Measurements from ENCODE around the gene RAB3B. TPM values are rescaled to one million over a fixed set of nuclear protein-coding genes. Genes with fewer than 3 reads are reported as not detected.

RAB3B gene
- total RNA-seq, 1 experiment from 2014 or later: not detected

DNA sequence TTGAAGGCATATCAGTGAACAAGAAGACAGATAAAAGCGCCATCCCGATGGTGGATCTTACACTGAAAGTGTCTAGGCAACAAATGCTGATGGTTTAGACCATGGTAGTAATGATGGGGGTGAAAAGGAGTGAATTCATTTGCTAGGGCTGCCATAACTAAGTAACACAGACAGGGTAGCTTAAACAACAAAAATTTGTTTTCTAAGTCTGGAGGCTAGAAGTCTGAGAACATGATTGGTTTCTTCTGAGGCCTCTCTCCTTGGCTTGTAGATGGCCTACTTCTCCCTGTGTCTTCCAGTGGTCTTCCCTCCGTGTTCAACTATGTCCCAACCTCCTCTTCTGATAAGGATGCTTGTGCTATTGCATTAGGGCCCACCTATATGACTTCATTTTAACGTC lies 13.4 kb upstream of the RAB3B start:
- Histone ChIP-seq H3K4me3 (ENCODE audit: low read length) (no peak overlapping the region), H4K20me1 (ENCODE audit: insufficient read depth, low read depth, low read length) (no peaks in the 10 kb centered on the region), H3K4me2 (ENCODE audit: low read depth, low read length, poor library complexity, severe bottlenecking) (no peak overlapping the region), H3K4me1 (ENCODE audit: low read length) (no peaks in the 10 kb centered on the region), H3K9me3 (ENCODE audit: low read length) (no peaks in the 10 kb centered on the region), H2AFZ (ENCODE audit: low read length) (no peak overlapping the region), H3K79me2 (ENCODE audit: low read length) (no peaks in the 10 kb centered on the region), H3K27ac (ENCODE audit: low read length) (no peak overlapping the region), H3K9me2 (replicated peaks; ENCODE audit: insufficient read depth, low read length) (no peaks in the 10 kb centered on the region), H3K9ac (ENCODE audit: low read length) (no peak overlapping the region), H3K36me3 (ENCODE audit: insufficient read depth, low read length) (no peaks in the 10 kb centered on the region), H3K27me3 (ENCODE audit: low read length) (no peaks in the 10 kb centered on the region)
- DNase-seq: no peak

DNA sequence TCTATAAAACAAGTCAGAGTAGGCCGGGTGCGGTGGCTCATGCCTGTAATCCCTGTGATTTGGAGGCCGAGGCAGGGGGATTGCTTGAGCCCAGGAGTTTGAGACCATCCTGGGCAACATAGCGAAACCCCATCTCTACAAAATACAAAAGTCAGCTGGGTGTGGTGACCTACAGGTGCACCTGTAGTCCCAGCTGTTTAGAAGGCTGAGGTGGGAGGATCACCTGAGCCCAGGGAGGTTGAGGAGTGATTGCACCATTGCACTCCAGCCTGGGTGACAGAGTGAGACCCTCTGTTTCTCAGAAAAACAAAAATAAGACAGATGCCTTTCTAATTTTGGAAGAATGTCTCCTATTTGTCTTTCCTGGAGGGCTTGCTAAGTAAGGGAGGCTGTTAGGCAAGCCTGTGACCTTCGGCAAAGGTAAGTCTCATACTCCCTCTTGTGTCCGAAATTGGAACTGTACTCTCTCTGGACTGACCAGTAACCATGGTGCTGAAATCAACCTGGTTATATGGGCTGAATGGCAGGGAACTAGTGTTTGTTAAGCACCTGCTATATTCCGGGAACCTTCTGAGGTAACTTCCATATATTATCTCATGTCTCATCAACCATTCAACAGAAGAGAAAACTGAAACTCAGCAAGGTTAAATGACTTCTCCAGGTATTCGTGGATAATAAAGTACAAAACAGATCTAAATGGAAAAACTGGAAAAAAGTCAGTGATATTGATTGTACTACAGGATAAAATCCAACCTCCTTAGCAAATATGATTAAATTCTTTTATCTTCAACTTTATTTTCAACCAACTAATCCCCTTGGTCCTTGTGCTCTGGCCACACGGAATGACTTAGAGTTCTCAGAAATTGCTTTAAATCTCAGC lies 11.8 kb upstream of the RAB3B start:
- Histone ChIP-seq H2AFZ (ENCODE audit: low read length) (no peak overlapping the region), H3K36me3 (ENCODE audit: insufficient read depth, low read length) (no peaks in the 10 kb centered on the region), H3K79me2 (ENCODE audit: low read length) (no peaks in the 10 kb centered on the region), H3K27ac (ENCODE audit: low read length) (no peak overlapping the region), H3K9me2 (replicated peaks; ENCODE audit: insufficient read depth, low read length) (no peaks in the 10 kb centered on the region), H4K20me1 (ENCODE audit: insufficient read depth, low read depth, low read length) (no peaks in the 10 kb centered on the region), H3K4me2 (ENCODE audit: low read depth, low read length, poor library complexity, severe bottlenecking) (no peak overlapping the region), H3K27me3 (ENCODE audit: low read length) (no peaks in the 10 kb centered on the region), H3K9me3 (ENCODE audit: low read length) (no peaks in the 10 kb centered on the region), H3K4me1 (ENCODE audit: low read length) (no peaks in the 10 kb centered on the region), H3K4me3 (ENCODE audit: low read length) (no peak overlapping the region), H3K9ac (ENCODE audit: low read length) (no peak overlapping the region)
- peak; percentile 94 for DNase-seq

DNA sequence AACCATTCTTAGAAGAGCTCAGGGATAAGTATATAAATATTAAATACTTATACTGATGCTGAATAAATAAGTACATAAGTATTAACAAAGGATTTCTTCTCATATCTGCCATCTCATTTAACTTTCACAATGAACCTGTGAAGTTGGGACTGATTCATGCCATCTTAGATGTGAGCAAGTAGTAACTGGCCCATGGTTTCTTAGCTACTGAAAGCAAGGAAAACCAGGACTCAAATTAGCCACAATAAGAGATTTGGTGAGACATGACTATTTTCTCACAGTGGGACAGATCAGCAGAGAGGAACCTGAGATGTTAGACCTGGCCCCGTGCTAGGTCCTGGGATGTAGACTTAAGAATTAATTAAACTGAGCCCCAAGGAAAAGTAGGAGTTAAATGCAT lies 8.2 kb upstream of the RAB3B start:
- DNase-seq: no peak
- H3K4me3 ChIP-seq (ENCODE audit: low read length): no peak overlapping the region
- no peaks in the 10 kb centered on the region for H3K27me3 ChIP-seq (ENCODE audit: low read length)
- H3K4me1 ChIP-seq (ENCODE audit: low read length): no peaks in the 10 kb centered on the region
- no peaks in the 10 kb centered on the region for H3K79me2 ChIP-seq (ENCODE audit: low read length)
- H3K4me2 ChIP-seq (ENCODE audit: low read depth, low read length, poor library complexity, severe bottlenecking): no peak overlapping the region
- no peak overlapping the region for H2AFZ ChIP-seq (ENCODE audit: low read length)
- no peaks in the 10 kb centered on the region for H4K20me1 ChIP-seq (ENCODE audit: insufficient read depth, low read depth, low read length)
- H3K9me3 ChIP-seq (ENCODE audit: low read length): no peaks in the 10 kb centered on the region
- no peaks in the 10 kb centered on the region for H3K9me2 ChIP-seq (replicated peaks; ENCODE audit: insufficient read depth, low read length)
- H3K9ac ChIP-seq (ENCODE audit: low read length): no peak overlapping the region
- no peaks in the 10 kb centered on the region for H3K36me3 ChIP-seq (ENCODE audit: insufficient read depth, low read length)
- H3K27ac ChIP-seq (ENCODE audit: low read length): no peak overlapping the region

DNA sequence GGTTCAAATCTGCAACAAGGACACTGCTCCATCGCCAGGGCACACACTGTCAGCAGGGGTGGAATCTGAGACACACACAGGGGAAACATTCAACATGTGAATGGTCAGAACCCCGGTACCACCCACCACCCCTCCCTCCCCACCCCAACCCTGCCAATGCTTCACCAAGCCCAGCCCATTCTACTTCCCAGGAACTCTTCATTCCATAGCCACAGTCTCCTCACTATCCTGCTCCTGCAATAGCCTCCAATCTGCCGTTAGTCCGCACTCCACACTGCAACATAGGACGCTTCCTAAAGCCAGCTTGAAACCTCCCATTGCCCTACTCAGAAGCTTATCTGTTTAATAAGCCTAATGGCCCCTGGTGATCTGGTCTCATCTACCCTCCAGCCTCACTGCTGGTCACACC lies 7.5 kb upstream of the RAB3B start:
- Histone ChIP-seq H4K20me1 (ENCODE audit: insufficient read depth, low read depth, low read length) (no peaks in the 10 kb centered on the region), H3K4me3 (ENCODE audit: low read length) (no peak overlapping the region), H3K27me3 (ENCODE audit: low read length) (no peaks in the 10 kb centered on the region), H3K9me2 (replicated peaks; ENCODE audit: insufficient read depth, low read length) (no peaks in the 10 kb centered on the region), H3K27ac (ENCODE audit: low read length) (no peak overlapping the region), H2AFZ (ENCODE audit: low read length) (no peak overlapping the region), H3K9me3 (ENCODE audit: low read length) (no peaks in the 10 kb centered on the region), H3K36me3 (ENCODE audit: insufficient read depth, low read length) (no peaks in the 10 kb centered on the region), H3K4me2 (ENCODE audit: low read depth, low read length, poor library complexity, severe bottlenecking) (no peak overlapping the region), H3K4me1 (ENCODE audit: low read length) (no peaks in the 10 kb centered on the region), H3K9ac (ENCODE audit: low read length) (no peak overlapping the region), H3K79me2 (ENCODE audit: low read length) (no peaks in the 10 kb centered on the region)
- no peak for DNase-seq

DNA sequence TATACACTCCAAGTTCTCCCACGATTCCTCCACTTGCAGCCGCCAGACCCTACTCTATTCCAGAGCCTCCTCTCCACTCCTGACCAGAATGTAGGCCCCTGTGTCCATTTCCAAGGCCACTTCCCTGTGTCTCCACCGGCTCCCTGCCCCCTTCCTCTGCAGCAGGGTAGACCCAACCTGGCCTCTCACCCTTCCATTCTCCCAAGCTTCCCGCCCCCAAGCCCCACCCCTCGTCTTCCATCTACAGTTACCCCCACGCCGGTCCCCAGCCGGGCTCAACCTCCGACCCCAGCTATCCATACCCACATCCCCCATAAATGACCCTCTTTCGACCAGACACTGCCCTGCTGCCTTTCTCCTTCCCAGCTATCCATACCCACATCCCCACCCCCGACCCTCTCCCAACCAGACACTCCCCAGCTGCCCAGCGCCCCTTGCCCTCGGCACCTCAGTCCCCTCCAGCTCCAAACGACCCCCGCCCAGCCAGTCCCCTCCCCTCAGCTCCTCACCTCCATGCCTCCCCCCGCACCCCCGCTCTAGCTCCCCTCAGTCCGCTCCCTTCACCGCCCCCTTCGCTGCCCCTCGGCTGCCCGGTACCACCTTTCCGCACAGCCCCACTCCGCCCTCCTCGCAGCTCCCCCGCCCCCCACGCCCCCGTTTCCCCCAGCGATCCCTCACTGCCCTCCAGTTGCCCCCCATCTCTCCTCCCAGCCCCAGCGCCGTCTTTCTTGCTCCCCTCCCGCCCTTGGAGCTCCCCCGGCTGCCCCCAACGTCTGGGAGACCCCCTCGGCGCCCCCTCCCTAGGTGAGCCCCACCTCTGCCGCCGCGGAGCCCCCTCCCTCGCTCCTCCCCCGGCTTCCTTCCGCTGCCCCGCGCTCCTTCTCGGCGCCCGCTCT lies 670 bp downstream of the RAB3B start:
- Histone ChIP-seq H3K27ac (ENCODE audit: low read length) (no peak overlapping the region), H3K9ac (ENCODE audit: low read length) (no peak overlapping the region), H2AFZ (ENCODE audit: low read length) (no peak overlapping the region), H3K4me3 (ENCODE audit: low read length) (no peak overlapping the region), H3K79me2 (ENCODE audit: low read length) (no peaks in the 10 kb centered on the region), H3K36me3 (ENCODE audit: insufficient read depth, low read length) (no peaks in the 10 kb centered on the region), H3K4me2 (ENCODE audit: low read depth, low read length, poor library complexity, severe bottlenecking) (no peak overlapping the region), H3K9me2 (replicated peaks; ENCODE audit: insufficient read depth, low read length) (no peaks in the 10 kb centered on the region), H3K27me3 (ENCODE audit: low read length) (no peaks in the 10 kb centered on the region), H3K9me3 (ENCODE audit: low read length) (no peaks in the 10 kb centered on the region), H4K20me1 (ENCODE audit: insufficient read depth, low read depth, low read length) (no peaks in the 10 kb centered on the region), H3K4me1 (ENCODE audit: low read length) (no peaks in the 10 kb centered on the region)
- DNase-seq: no peak

DNA sequence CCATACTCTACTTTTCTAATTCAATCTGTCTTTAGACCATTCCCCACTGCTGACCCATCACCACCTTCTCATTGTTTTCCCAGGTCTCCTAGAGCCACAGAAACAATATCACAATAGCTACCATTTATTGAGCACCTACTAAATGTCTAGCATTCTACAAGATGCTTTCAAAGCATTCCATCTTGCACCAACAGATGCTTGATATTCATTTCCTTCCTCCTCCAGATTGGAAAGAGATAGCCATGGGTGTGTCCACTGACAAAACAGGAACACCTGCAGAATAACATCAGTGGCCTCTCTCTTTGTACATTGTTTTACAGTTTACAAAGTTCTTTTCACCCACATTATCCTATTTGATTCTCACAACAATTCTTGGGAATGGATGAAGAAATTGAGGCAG lies 2.2 kb downstream of the RAB3B start:
- Histone ChIP-seq H3K9me2 (replicated peaks; ENCODE audit: insufficient read depth, low read length) (no peaks in the 10 kb centered on the region), H2AFZ (ENCODE audit: low read length) (no peak overlapping the region), H3K9ac (ENCODE audit: low read length) (no peak overlapping the region), H3K9me3 (ENCODE audit: low read length) (no peaks in the 10 kb centered on the region), H3K36me3 (ENCODE audit: insufficient read depth, low read length) (no peaks in the 10 kb centered on the region), H3K79me2 (ENCODE audit: low read length) (no peaks in the 10 kb centered on the region), H3K27ac (ENCODE audit: low read length) (no peak overlapping the region), H3K4me3 (ENCODE audit: low read length) (no peak overlapping the region), H3K4me1 (ENCODE audit: low read length) (no peaks in the 10 kb centered on the region), H3K4me2 (ENCODE audit: low read depth, low read length, poor library complexity, severe bottlenecking) (no peak overlapping the region), H4K20me1 (ENCODE audit: insufficient read depth, low read depth, low read length) (no peaks in the 10 kb centered on the region), H3K27me3 (ENCODE audit: low read length) (no peaks in the 10 kb centered on the region)
- DNase-seq: no peak

DNA sequence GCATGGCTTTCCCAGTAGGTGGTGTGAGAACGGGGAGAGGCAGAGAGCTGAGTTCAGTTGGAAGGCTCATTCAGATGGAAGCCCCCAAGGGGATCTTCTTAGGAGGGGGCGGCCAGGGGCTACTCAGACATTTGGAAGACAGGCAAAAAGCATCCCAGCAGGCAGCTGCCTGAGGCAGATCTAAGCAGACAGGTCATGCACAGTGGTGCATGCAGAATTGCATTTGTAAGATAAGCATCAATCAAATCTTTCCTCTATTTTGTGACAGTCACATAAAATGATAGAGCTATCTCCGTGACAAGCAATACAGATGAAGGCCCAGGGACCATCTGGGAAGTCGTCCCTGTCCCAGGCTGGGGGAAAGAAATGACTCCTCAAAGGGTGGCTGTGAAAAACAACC lies 3.8 kb downstream of the RAB3B start:
- no peak overlapping the region for H3K27ac ChIP-seq (ENCODE audit: low read length)
- H3K27me3 ChIP-seq (ENCODE audit: low read length): no peaks in the 10 kb centered on the region
- no peak overlapping the region for H3K4me2 ChIP-seq (ENCODE audit: low read depth, low read length, poor library complexity, severe bottlenecking)
- H4K20me1 ChIP-seq (ENCODE audit: insufficient read depth, low read depth, low read length): no peaks in the 10 kb centered on the region
- H3K36me3 ChIP-seq (ENCODE audit: insufficient read depth, low read length): no peaks in the 10 kb centered on the region
- no peaks in the 10 kb centered on the region for H3K4me1 ChIP-seq (ENCODE audit: low read length)
- no peaks in the 10 kb centered on the region for H3K79me2 ChIP-seq (ENCODE audit: low read length)
- no peak overlapping the region for H3K4me3 ChIP-seq (ENCODE audit: low read length)
- no peaks in the 10 kb centered on the region for H3K9me2 ChIP-seq (replicated peaks; ENCODE audit: insufficient read depth, low read length)
- DNase-seq: no peak
- no peaks in the 10 kb centered on the region for H3K9me3 ChIP-seq (ENCODE audit: low read length)
- H3K9ac ChIP-seq (ENCODE audit: low read length): no peak overlapping the region
- no peak overlapping the region for H2AFZ ChIP-seq (ENCODE audit: low read length)

DNA sequence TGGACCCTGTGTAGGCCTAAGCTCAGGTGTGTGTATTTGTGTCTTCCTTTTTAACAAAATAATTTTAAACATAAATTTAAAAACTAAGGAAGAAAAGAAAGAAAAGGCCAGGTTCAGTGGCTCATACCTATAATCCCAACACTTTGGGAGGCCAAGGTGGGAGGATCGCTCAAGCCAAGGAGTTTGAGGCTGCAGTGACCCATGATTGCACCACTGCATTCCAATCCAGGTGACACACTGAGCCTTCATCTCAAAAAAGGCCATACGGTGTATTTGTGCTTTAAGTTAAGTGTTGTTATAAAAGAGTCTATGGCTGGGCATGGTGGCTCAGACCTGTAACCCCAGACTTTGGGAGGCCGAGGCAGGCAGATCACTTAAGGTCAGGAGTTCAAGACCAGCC lies 8.3 kb downstream of the RAB3B start:
- Histone ChIP-seq H3K36me3 (ENCODE audit: insufficient read depth, low read length) (no peaks in the 10 kb centered on the region), H3K9me2 (replicated peaks; ENCODE audit: insufficient read depth, low read length) (no peaks in the 10 kb centered on the region), H3K79me2 (ENCODE audit: low read length) (no peaks in the 10 kb centered on the region), H3K9me3 (ENCODE audit: low read length) (no peaks in the 10 kb centered on the region), H3K4me1 (ENCODE audit: low read length) (no peaks in the 10 kb centered on the region), H3K4me3 (ENCODE audit: low read length) (no peak overlapping the region), H2AFZ (ENCODE audit: low read length) (no peak overlapping the region), H4K20me1 (ENCODE audit: insufficient read depth, low read depth, low read length) (no peaks in the 10 kb centered on the region), H3K4me2 (ENCODE audit: low read depth, low read length, poor library complexity, severe bottlenecking) (no peak overlapping the region), H3K27ac (ENCODE audit: low read length) (no peak overlapping the region), H3K27me3 (ENCODE audit: low read length) (no peaks in the 10 kb centered on the region), H3K9ac (ENCODE audit: low read length) (no peak overlapping the region)
- DNase-seq: no peak
